Spleen (tissue), 11 donors: ENCODE results near the gene PTPRN2. TPM values are rescaled to one million over a fixed set of nuclear protein-coding genes. Genes with fewer than 3 reads are reported as not detected.

Experiments used
- DNase-seq: peaks from one replicate; pipeline ENCODE4 v3.0.0-alpha.2; 2020
- H3K27ac ChIP-seq, 8 donors: fragments of 200-600 bp; sonication (generic) in 7 of 8; 1 replicate in 4 of 8; 2 replicates in 4 of 8; pipeline versions ENCODE4 v1.5.0 to v1.8.0; 2016 to 2021; ENCODE audit warnings: inconsistent platforms in 4 of 8, mild to moderate bottlenecking in 4 of 8, moderate library complexity in 1 of 8
- H3K27me3 ChIP-seq, 7 donors: fragments of 200-600 bp; sonication (generic) in 6 of 7; replicated peaks in 1 of 7; 1 replicate in 4 of 7; 2 replicates in 3 of 7; pipeline versions ENCODE4 v1.5.0 to v1.8.0; 2016 to 2021; ENCODE audit warnings: inconsistent platforms in 3 of 7, mild to moderate bottlenecking in 1 of 7
- H3K36me3 ChIP-seq, 6 donors: fragments of 200-600 bp; sonication (generic) in 5 of 6; 1 replicate in 4 of 6; 2 replicates in 2 of 6; pipeline versions ENCODE4 v1.5.0 to v1.8.0; 2016 to 2021; ENCODE audit warnings: inconsistent platforms in 2 of 6
- H3K4me1 ChIP-seq, 6 donors: fragments of 200-600 bp; sonication (generic) in 5 of 6; 1 replicate in 3 of 6; 2 replicates in 3 of 6; pipeline versions ENCODE4 v1.5.0 to v1.8.0; 2016 to 2021; ENCODE audit warnings: inconsistent platforms in 3 of 6
- H3K4me3 ChIP-seq, 8 donors: fragments of 200-600 bp; sonication (generic) in 7 of 8; 1 replicate in 4 of 8; 2 replicates in 4 of 8; pipeline versions ENCODE4 v1.5.0 to v1.8.0; 2016 to 2021; ENCODE audit warnings: inconsistent platforms in 4 of 8, mild to moderate bottlenecking in 4 of 8, moderate library complexity in 2 of 8
- H3K9me3 ChIP-seq, 8 donors: fragments of 200-600 bp; sonication (generic) in 7 of 8; 1 replicate in 4 of 8; 2 replicates in 4 of 8; pipeline versions ENCODE4 v1.5.0 to v1.8.0; 2016 to 2021; ENCODE audit warnings: inconsistent platforms in 4 of 8
- POLR2A ChIP-seq, 3 donors: fragments of 450-650 bp; IDR thresholded peaks; one replicate each; pipeline ENCODE4 v1.5.1; 2017; ENCODE audit warnings: antibody characterized with exemption in 3 of 3, mild to moderate bottlenecking in 1 of 3
- POLR2AphosphoS5 ChIP-seq, 3 donors: sonication (generic); formaldehyde crosslinking; IDR thresholded peaks; one replicate each; pipeline ENCODE4 v1.5.1; 2017; ENCODE audit warnings: antibody characterized with exemption in 3 of 3
- WGBS, 5 donors: extraction: QIAGEN DNeasy Blood & Tissue Kit in 3 of 5; methylation state at CpG; one replicate each; pipeline versions ENCODE4 v1.1.5 to v1.1.7; 2013 to 2018; 5-methylcytosine and 5-hydroxymethylcytosine counted together
- intact Hi-C: fragments of 100-400 bp; cut with DNase I; formaldehyde crosslinking; loops from one replicate; pipeline ENCODE4 v1.15.0; 2023; ENCODE audit warnings: low total_unique reads
- polyA plus RNA-seq, 3 donors: library from polyadenylated mRNA; stranded (reverse); fragments of 200-250 nt; gene quantifications; one replicate each; pipeline ENCODE4 v1.2.1, GENCODE V29; 2013
- total RNA-seq, 7 donors: library from RNA; depleted of rRNA in 3 of 7; stranded (reverse); fragments of >200 nt in 3 of 7; fragmentation: NEBNext Ultra II Directional in 4 of 7; extraction: Animal tissue kit (Norgen Biotek cat#: 25700) in 4 of 7; gene quantifications; one replicate each; pipeline versions ENCODE4 v1.1.0 to v1.2.1, GENCODE V29; 2016 to 2021
- TF ChIP-seq, protein P1 (sequence below), 11 experiments: fragments of 200-600 bp in 7 of 11; fragments of 450-650 bp in 4 of 11; sonication (generic) in 4 of 11; IDR thresholded peaks in 8 of 11; conservative IDR thresholded peaks in 3 of 11; 1 replicate in 7 of 11; 2 replicates in 4 of 11; pipeline versions ENCODE4 v1.4.0 to v1.8.0; 2016 to 2021; ENCODE audit warnings: antibody characterized with exemption in 11 of 11, inconsistent platforms in 4 of 11, mild to moderate bottlenecking in 1 of 11
- donor health status: healthy with polysubstance abuse.
- donor health status: DM: no; HTN: no; CAD: no; lungs with moderate emphysema.
- donor health status: DM: no; HTN: no; CAD: no.
- donor health status: Bipolar disorder and iron deficiency.
- donor health status: healthy.
- donor health status: DM: no; HTN: no; CAD: no.
- donor health status: DM: yes; HTN: yes; CAD: no.

Gene PTPRN2
- total and polyA plus RNA-seq, 10 donors = 7.0 to 22.8 (median 16.8) TPM

GRCh38 chr7:158431941-158432347, 155.7 kb downstream of the PTPRN2 start:
- no peaks in the 10 kb centered on the region for H3K36me3 ChIP-seq
- TF ChIP-seq POLR2A (IDR thresholded peaks at IDR 0.05) = no peak
- TF ChIP-seq POLR2AphosphoS5 (IDR thresholded peaks at IDR 0.05) = no peak
- TF ChIP-seq, protein P1, sequence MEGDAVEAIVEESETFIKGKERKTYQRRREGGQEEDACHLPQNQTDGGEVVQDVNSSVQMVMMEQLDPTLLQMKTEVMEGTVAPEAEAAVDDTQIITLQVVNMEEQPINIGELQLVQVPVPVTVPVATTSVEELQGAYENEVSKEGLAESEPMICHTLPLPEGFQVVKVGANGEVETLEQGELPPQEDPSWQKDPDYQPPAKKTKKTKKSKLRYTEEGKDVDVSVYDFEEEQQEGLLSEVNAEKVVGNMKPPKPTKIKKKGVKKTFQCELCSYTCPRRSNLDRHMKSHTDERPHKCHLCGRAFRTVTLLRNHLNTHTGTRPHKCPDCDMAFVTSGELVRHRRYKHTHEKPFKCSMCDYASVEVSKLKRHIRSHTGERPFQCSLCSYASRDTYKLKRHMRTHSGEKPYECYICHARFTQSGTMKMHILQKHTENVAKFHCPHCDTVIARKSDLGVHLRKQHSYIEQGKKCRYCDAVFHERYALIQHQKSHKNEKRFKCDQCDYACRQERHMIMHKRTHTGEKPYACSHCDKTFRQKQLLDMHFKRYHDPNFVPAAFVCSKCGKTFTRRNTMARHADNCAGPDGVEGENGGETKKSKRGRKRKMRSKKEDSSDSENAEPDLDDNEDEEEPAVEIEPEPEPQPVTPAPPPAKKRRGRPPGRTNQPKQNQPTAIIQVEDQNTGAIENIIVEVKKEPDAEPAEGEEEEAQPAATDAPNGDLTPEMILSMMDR (IDR thresholded peaks at IDR 0.05 in 8 of 11, conservative IDR thresholded peaks at IDR 0.05 in 3 of 11) = no peak
- no peak overlapping the region for H3K4me3 ChIP-seq
- H3K27me3 ChIP-seq = peaks cover 0 to 26% (median 0%) of the 10 kb centered on the region in 7 donors
- H3K4me1 ChIP-seq = no peaks in the 10 kb centered on the region
- no peaks in the 10 kb centered on the region for H3K9me3 ChIP-seq
- no peak overlapping the region for H3K27ac ChIP-seq
- intact Hi-C loops = no loop called here
- DNase-seq = no peak
- 74 to 86% (median 83%) methylated on average over 14 of the region's 14 CpGs for WGBS, 5 donors

- Histone ChIP-seq H3K4me1 (no peaks in the 10 kb centered on the region), H3K27ac (no peak overlapping the region), H3K36me3 (no peaks in the 10 kb centered on the region), H3K9me3 (no peaks in the 10 kb centered on the region), H3K4me3 (no peak overlapping the region), H3K27me3 (peaks cover 0 to 22% (median 0%) of the 10 kb centered on the region in 7 donors)
- DNase-seq = peak; percentile 50
- TF ChIP-seq POLR2A (IDR thresholded peaks at IDR 0.05) (no peak), POLR2AphosphoS5 (IDR thresholded peaks at IDR 0.05) (no peak)
- TF ChIP-seq, protein P1 (IDR thresholded peaks at IDR 0.05 in 8 of 11, conservative IDR thresholded peaks at IDR 0.05 in 3 of 11) = no peak
- WGBS, 5 donors = 83 to 90% (median 89%) methylated on average over 7 to 12 of the region's 12 CpGs
- intact Hi-C loops = no loop called here
Observed at GRCh38 chr7:158431055-158431940, 156.3 kb downstream of the PTPRN2 start.

- Histone ChIP-seq H3K4me3 (no peak overlapping the region), H3K27ac (no peak overlapping the region), H3K27me3 (peaks cover 0 to 16% (median 0%) of the 10 kb centered on the region in 7 donors), H3K9me3 (no peaks in the 10 kb centered on the region), H3K36me3 (no peaks in the 10 kb centered on the region), H3K4me1 (no peaks in the 10 kb centered on the region)
- TF ChIP-seq POLR2A (IDR thresholded peaks at IDR 0.05) (no peak), POLR2AphosphoS5 (IDR thresholded peaks at IDR 0.05) (no peak)
- TF ChIP-seq, protein P1 (IDR thresholded peaks at IDR 0.05 in 8 of 11, conservative IDR thresholded peaks at IDR 0.05 in 3 of 11) = no peak
- intact Hi-C loops = no loop called here
- peak; percentile 69 for DNase-seq
- WGBS, 5 donors = 78 to 90% (median 84%) methylated on average over 22 of the region's 22 CpGs
Observed at GRCh38 chr7:158430308-158431034, 157.2 kb downstream of the PTPRN2 start.
